KMS-11 (cell line): Measurements from ENCODE around the gene LRRC51.

Source experiments
- H2AFZ ChIP-seq: fragments of 200-600 bp; sonication (generic); 2 replicates; pipeline ENCODE4 v1.6.1; 2016; ENCODE audit warnings: antibody characterized with exemption, mixed run types, low read depth
- H3K27ac ChIP-seq: fragments of 200-600 bp; sonication (generic); 2 replicates; pipeline ENCODE4 v1.6.1; 2016; ENCODE audit warnings: mild to moderate bottlenecking, mixed run types
- H3K27me3 ChIP-seq: fragments of 200-600 bp; sonication (generic); 2 replicates; pipeline ENCODE4 v1.6.1; 2017; ENCODE audit warnings: mild to moderate bottlenecking, low read depth, mixed run types, moderate library complexity; ENCODE audit not compliant: insufficient read depth
- H3K36me3 ChIP-seq: fragments of 200-600 bp; sonication (generic); 2 replicates; pipeline ENCODE4 v1.6.1; 2017; ENCODE audit warnings: mild to moderate bottlenecking, mixed run types; ENCODE audit not compliant: insufficient read depth
- H3K4me1 ChIP-seq: fragments of 200-600 bp; sonication (generic); 2 replicates; pipeline ENCODE4 v1.6.1; 2016; ENCODE audit warnings: mild to moderate bottlenecking, low read depth, mixed run types; ENCODE audit not compliant: poor library complexity, severe bottlenecking
- H3K4me2 ChIP-seq: fragments of 200-600 bp; sonication (generic); 2 replicates; pipeline ENCODE4 v1.7.0; 2016; ENCODE audit warnings: mild to moderate bottlenecking, mixed run types
- H3K4me3 ChIP-seq: fragments of 200-600 bp; sonication (generic); IDR thresholded peaks from 2 replicates; pipeline ENCODE4 v1.6.1; 2017; ENCODE audit warnings: low read depth, low read length, mixed read lengths; ENCODE audit not compliant: insufficient read depth
- H3K79me2 ChIP-seq: fragments of 200-600 bp; sonication (generic); 2 replicates; pipeline ENCODE4 v1.6.1; 2016; ENCODE audit warnings: low read depth, mixed run types; ENCODE audit not compliant: insufficient read depth
- H3K9ac ChIP-seq: fragments of 200-600 bp; sonication (generic); 2 replicates; pipeline ENCODE4 v1.6.1; 2016; ENCODE audit warnings: mild to moderate bottlenecking, mixed run types
- H4K20me1 ChIP-seq: fragments of 200-600 bp; sonication (generic); 2 replicates; pipeline ENCODE4 v1.6.1; 2016; ENCODE audit warnings: mild to moderate bottlenecking, mixed run types; ENCODE audit not compliant: insufficient read depth
- TF ChIP-seq, protein P1 (sequence below): fragments of 200-600 bp; sonication (generic); conservative IDR thresholded peaks from 2 replicates; pipeline ENCODE4 v1.6.1; 2017; ENCODE audit warnings: low read depth, mild to moderate bottlenecking, antibody characterized with exemption, low read length, moderate library complexity, mixed read lengths

Gene LRRC51

GRCh38 chr11:72061739-72062396 lies 18.8 kb upstream of the LRRC51 start:
- H3K79me2 ChIP-seq = peaks cover 24% of the 10 kb centered on the region; the same call in 1 of the 2 replicates

GRCh38 chr11:72066855-72067254 lies 13.8 kb upstream of the LRRC51 start:
- H3K4me1 ChIP-seq = peaks cover 45% of the 10 kb centered on the region
- H3K36me3 ChIP-seq = no peaks in the 10 kb centered on the region
- no peak overlapping the region for H3K9ac ChIP-seq
- no peak overlapping the region for H3K4me2 ChIP-seq
- H3K4me3 ChIP-seq = no peak overlapping the region
- no peaks in the 10 kb centered on the region for H3K27me3 ChIP-seq
- H4K20me1 ChIP-seq = no peaks in the 10 kb centered on the region
- H2AFZ ChIP-seq = no peak overlapping the region
- TF ChIP-seq, protein P1, sequence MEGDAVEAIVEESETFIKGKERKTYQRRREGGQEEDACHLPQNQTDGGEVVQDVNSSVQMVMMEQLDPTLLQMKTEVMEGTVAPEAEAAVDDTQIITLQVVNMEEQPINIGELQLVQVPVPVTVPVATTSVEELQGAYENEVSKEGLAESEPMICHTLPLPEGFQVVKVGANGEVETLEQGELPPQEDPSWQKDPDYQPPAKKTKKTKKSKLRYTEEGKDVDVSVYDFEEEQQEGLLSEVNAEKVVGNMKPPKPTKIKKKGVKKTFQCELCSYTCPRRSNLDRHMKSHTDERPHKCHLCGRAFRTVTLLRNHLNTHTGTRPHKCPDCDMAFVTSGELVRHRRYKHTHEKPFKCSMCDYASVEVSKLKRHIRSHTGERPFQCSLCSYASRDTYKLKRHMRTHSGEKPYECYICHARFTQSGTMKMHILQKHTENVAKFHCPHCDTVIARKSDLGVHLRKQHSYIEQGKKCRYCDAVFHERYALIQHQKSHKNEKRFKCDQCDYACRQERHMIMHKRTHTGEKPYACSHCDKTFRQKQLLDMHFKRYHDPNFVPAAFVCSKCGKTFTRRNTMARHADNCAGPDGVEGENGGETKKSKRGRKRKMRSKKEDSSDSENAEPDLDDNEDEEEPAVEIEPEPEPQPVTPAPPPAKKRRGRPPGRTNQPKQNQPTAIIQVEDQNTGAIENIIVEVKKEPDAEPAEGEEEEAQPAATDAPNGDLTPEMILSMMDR = no peak
- H3K27ac ChIP-seq = no peak overlapping the region
- peaks cover 40% of the 10 kb centered on the region for H3K79me2 ChIP-seq

More at GRCh38 chr11:72061739-72062396, 18.8 kb upstream of the LRRC51 start:
- Histone ChIP-seq H3K36me3 (no peaks in the 10 kb centered on the region), H3K4me3 (no peak overlapping the region), H3K27ac (no peak overlapping the region), H3K4me1 (no peaks in the 10 kb centered on the region), H3K9ac (no peak overlapping the region), H4K20me1 (no peaks in the 10 kb centered on the region), H2AFZ (no peak overlapping the region), H3K27me3 (no peaks in the 10 kb centered on the region), H3K4me2 (no peak overlapping the region)
- TF ChIP-seq, protein P1 = no peak

DNA sequence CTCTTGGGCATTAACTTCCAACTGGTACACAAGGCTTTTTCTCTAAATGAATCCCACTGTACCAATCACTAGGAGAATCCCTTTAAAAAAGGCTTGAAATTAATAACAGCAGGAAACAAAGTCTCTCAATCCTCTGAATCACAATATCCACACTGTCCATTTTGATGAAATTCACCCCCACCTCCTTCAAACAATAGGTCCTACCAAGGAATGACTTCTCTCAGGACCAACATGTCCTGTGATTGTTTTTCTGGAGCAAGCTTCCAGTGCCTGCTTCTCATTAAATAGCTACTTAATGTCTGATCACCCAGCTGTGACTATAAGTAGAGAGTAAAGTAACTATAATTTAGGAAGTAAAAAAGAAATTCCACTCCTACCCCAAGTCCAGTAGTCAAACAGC lies 13.4 kb upstream of the LRRC51 start:
- Histone ChIP-seq H3K4me2 (no peak overlapping the region), H3K4me1 (peaks cover 49% of the 10 kb centered on the region), H3K4me3 (no peak overlapping the region), H3K9ac (no peak overlapping the region), H2AFZ (no peak overlapping the region), H4K20me1 (no peaks in the 10 kb centered on the region), H3K36me3 (no peaks in the 10 kb centered on the region), H3K27me3 (no peaks in the 10 kb centered on the region), H3K27ac (no peak overlapping the region), H3K79me2 (peaks cover 44% of the 10 kb centered on the region)
- TF ChIP-seq, protein P1 = no peak

DNA sequence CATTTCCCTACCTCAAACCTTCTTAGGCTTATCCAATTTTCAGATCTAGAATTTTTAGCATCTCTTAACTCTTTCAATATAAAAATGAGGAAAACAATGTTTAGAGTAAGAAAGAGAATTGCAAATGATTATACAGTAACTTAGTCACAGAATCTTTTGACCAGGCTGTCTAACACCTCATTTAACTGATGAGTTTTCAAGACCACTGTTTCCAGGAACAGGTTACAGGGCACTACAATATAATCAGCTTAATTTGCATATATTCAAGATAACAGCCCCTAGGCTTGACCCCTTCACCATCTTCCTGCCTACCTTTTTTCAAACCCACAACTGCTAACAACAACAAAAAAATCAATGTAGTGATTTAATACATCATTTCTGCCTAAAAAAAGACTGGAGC lies 13.0 kb upstream of the LRRC51 start:
- Histone ChIP-seq H3K27me3 (no peaks in the 10 kb centered on the region), H3K79me2 (peaks cover 48% of the 10 kb centered on the region), H3K4me1 (peaks cover 53% of the 10 kb centered on the region), H3K9ac (no peak overlapping the region), H3K36me3 (no peaks in the 10 kb centered on the region), H3K27ac (no peak overlapping the region), H4K20me1 (no peaks in the 10 kb centered on the region), H3K4me2 (no peak overlapping the region), H2AFZ (no peak overlapping the region), H3K4me3 (no peak overlapping the region)
- TF ChIP-seq, protein P1 = no peak
